ENCODE results near the gene LGR5.
"Not testable (repeated sequence)": the region's sequence is repeated elsewhere in the genome, so short reads cannot be mapped to it uniquely, and the experiment has no call there.

The LGR5 gene

GRCh38 chr12:71474791-71475190 lies 35.2 kb downstream of the LGR5 start:
- TF ChIP-seq CTCF (conservative IDR thresholded peaks at IDR 0.05; ENCODE audit: low read depth, low read length) = no peak
- no peak overlapping the region for H3K4me3 ChIP-seq (ENCODE audit: low read length)
- DNase-seq (ENCODE audit: low read depth) = no peak

GRCh38 chr12:71475280-71475679 lies 35.7 kb downstream of the LGR5 start:
- no peak for DNase-seq (ENCODE audit: low read depth)
- no peak for TF ChIP-seq CTCF (conservative IDR thresholded peaks at IDR 0.05; ENCODE audit: low read depth, low read length)
- H3K4me3 ChIP-seq (ENCODE audit: low read length) = no peak overlapping the region

GRCh38 chr12:71476513-71476912 lies 36.9 kb downstream of the LGR5 start:
- no peak for TF ChIP-seq CTCF (conservative IDR thresholded peaks at IDR 0.05; ENCODE audit: low read depth, low read length)
- no peak for DNase-seq (ENCODE audit: low read depth)
- H3K4me3 ChIP-seq (ENCODE audit: low read length) = no peak overlapping the region

GRCh38 chr12:71477609-71478008 lies 38.0 kb downstream of the LGR5 start:
- TF ChIP-seq CTCF (conservative IDR thresholded peaks at IDR 0.05; ENCODE audit: low read depth, low read length) = no peak
- no peak overlapping the region for H3K4me3 ChIP-seq (ENCODE audit: low read length)
- no peak for DNase-seq (ENCODE audit: low read depth)

GRCh38 chr12:71478270-71478669 lies 38.7 kb downstream of the LGR5 start:
- TF ChIP-seq CTCF (conservative IDR thresholded peaks at IDR 0.05; ENCODE audit: low read depth, low read length) = no peak
- DNase-seq (ENCODE audit: low read depth) = no peak
- H3K4me3 ChIP-seq (ENCODE audit: low read length) = no peak overlapping the region

GRCh38 chr12:71484272-71484905 lies 44.8 kb downstream of the LGR5 start:
- no peak overlapping the region for H3K4me3 ChIP-seq (ENCODE audit: low read length)
- no peak for TF ChIP-seq CTCF (conservative IDR thresholded peaks at IDR 0.05; ENCODE audit: low read depth, low read length)

GRCh38 chr12:71490844-71491243 lies 51.2 kb downstream of the LGR5 start:
- DNase-seq (ENCODE audit: low read depth); H3K4me3 ChIP-seq (ENCODE audit: low read length): not testable (repeated sequence)

More at GRCh38 chr12:71484272-71484905, 44.8 kb downstream of the LGR5 start:
- DNase-seq (ENCODE audit: low read depth) = no peak
